HEK293 (cell line): Measurements from ENCODE around the gene C9orf43.

Experiments used
- CTCF ChIA-PET: fragments of 350-600 bp; formaldehyde crosslinking; extraction: SDS; loops from one replicate; lab custom pipeline; 2021; ENCODE audit warnings: antibody characterized with exemption; lab: Yijun Ruan, JAX
- POLR2A ChIA-PET: fragments of 300-600 bp; formaldehyde crosslinking; extraction: SDS; loops from one replicate; lab custom pipeline; 2020; ENCODE audit warnings: antibody characterized with exemption, inconsistent platforms; lab: Yijun Ruan, JAX
- H3K27ac ChIP-seq: fragments of 200-500 bp; sonication (Bioruptor generic); 2 replicates; pipeline ENCODE4 v1.5.1; 2014; ENCODE audit warnings: low read depth, low read length, control low read depth, inconsistent platforms; ENCODE audit errors: extremely low read depth
- H3K36me3 ChIP-seq, 2 experiments: fragments of 200-500 bp in 1 of 2; sonication (Bioruptor generic) in 1 of 2; 1 replicate in 1 of 2; 2 replicates in 1 of 2; pipeline ENCODE4 v1.5.1; 2014 to 2017; ENCODE audit warnings: inconsistent platforms in 2 of 2, low read length in 2 of 2; ENCODE audit not compliant: control insufficient read depth in 2 of 2, insufficient read depth in 1 of 2
- H3K4me1 ChIP-seq: fragments of 200-500 bp; sonication (Bioruptor generic); 2 replicates; pipeline ENCODE4 v1.5.1; 2014; ENCODE audit warnings: mild to moderate bottlenecking, low read length, inconsistent platforms; ENCODE audit not compliant: control insufficient read depth, insufficient read depth
- H3K4me3 ChIP-seq: 2 replicates; pipeline ENCODE4 v1.5.1; 2011; ENCODE audit warnings: low read depth, mild to moderate bottlenecking, control low read depth, low read length, moderate library complexity
- H3K9me3 ChIP-seq: fragments of 200-500 bp; sonication (Bioruptor generic); 2 replicates; pipeline ENCODE4 v1.5.1; 2014; ENCODE audit warnings: low read depth, low read length, inconsistent platforms; ENCODE audit not compliant: control insufficient read depth, insufficient read depth
- HOXA7 ChIP-seq: sonication (generic); formaldehyde crosslinking; IDR thresholded peaks from 2 replicates; pipeline ENCODE4 v1.8.1; 2022; ENCODE audit warnings: missing genetic modification reagents, borderline replicate concordance
- RBAK ChIP-seq: fragments of 450-650 bp; formaldehyde crosslinking; IDR thresholded peaks from 2 replicates; pipeline ENCODE4 v1.5.1; 2016; ENCODE audit warnings: missing biosample characterization, missing genetic modification characterization
- SETDB1 ChIP-seq: IDR thresholded peaks from one replicate; pipeline ENCODE4 v1.6.1; 2017; ENCODE audit warnings: mild to moderate bottlenecking, low read length, moderate library complexity, mixed read lengths; ENCODE audit not compliant: insufficient read length
- ZNF155 ChIP-seq: fragments of 450-650 bp; formaldehyde crosslinking; IDR thresholded peaks from 2 replicates; pipeline ENCODE4 v1.5.1; 2016; ENCODE audit warnings: missing biosample characterization, missing genetic modification characterization
- ZNF157 ChIP-seq: fragments of 450-650 bp; formaldehyde crosslinking; IDR thresholded peaks from 2 replicates; pipeline ENCODE4 v1.5.1; 2016; ENCODE audit warnings: missing biosample characterization, missing genetic modification characterization
- ZNF221 ChIP-seq: fragments of 450-650 bp; formaldehyde crosslinking; IDR thresholded peaks from 2 replicates; pipeline ENCODE4 v1.5.1; 2017; ENCODE audit warnings: missing biosample characterization, missing genetic modification characterization, borderline replicate concordance
- ZNF354C ChIP-seq: fragments of 450-650 bp; formaldehyde crosslinking; IDR thresholded peaks from 2 replicates; pipeline ENCODE4 v1.5.1; 2016; ENCODE audit warnings: missing biosample characterization, missing genetic modification characterization, low read depth, borderline replicate concordance
- ZNF404 ChIP-seq: fragments of 450-650 bp; formaldehyde crosslinking; IDR thresholded peaks from 2 replicates; pipeline ENCODE4 v1.5.1; 2017; ENCODE audit warnings: missing biosample characterization, missing genetic modification characterization
- ZNF423 ChIP-seq: fragments of 450-650 bp; formaldehyde crosslinking; IDR thresholded peaks from 2 replicates; pipeline ENCODE4 v1.5.1; 2016; ENCODE audit warnings: missing biosample characterization, missing genetic modification characterization
- ZNF558 ChIP-seq: fragments of 450-650 bp; formaldehyde crosslinking; IDR thresholded peaks from 2 replicates; pipeline ENCODE4 v1.5.1; 2016; ENCODE audit warnings: missing biosample characterization, missing genetic modification characterization
- ZNF561 ChIP-seq: fragments of 450-650 bp; IDR thresholded peaks from 2 replicates; pipeline ENCODE4 v1.5.1; 2018; ENCODE audit warnings: missing biosample characterization, missing genetic modification characterization, borderline replicate concordance
- ZNF623 ChIP-seq: fragments of 450-650 bp; formaldehyde crosslinking; IDR thresholded peaks from 2 replicates; pipeline ENCODE4 v1.5.1; 2016; ENCODE audit warnings: missing biosample characterization, missing genetic modification characterization
- ZNF629 ChIP-seq: fragments of 450-650 bp; formaldehyde crosslinking; IDR thresholded peaks from 2 replicates; pipeline ENCODE4 v1.5.1; 2017; ENCODE audit warnings: missing biosample characterization, missing genetic modification characterization
- ZNF792 ChIP-seq: fragments of 450-650 bp; formaldehyde crosslinking; IDR thresholded peaks from 2 replicates; pipeline ENCODE4 v1.5.1; 2016; ENCODE audit warnings: missing biosample characterization, missing genetic modification characterization
- TF ChIP-seq, protein P1 (sequence below): fragments of 450-650 bp; formaldehyde crosslinking; IDR thresholded peaks from 2 replicates; pipeline ENCODE4 v1.5.1; 2016; ENCODE audit warnings: missing biosample characterization, missing genetic modification characterization
- TF ChIP-seq, protein P2 (sequence below): fragments of 450-650 bp; formaldehyde crosslinking; IDR thresholded peaks from 2 replicates; pipeline ENCODE4 v1.5.1; 2016; ENCODE audit warnings: missing biosample characterization, missing genetic modification characterization
- TF ChIP-seq, protein P3 (sequence below): fragments of 450-650 bp; formaldehyde crosslinking; IDR thresholded peaks from 2 replicates; pipeline ENCODE4 v1.5.1; 2016; ENCODE audit warnings: missing biosample characterization, missing genetic modification characterization, low read depth
- TF ChIP-seq, protein P4 (sequence below): fragments of 450-650 bp; formaldehyde crosslinking; IDR thresholded peaks from 2 replicates; pipeline ENCODE4 v1.5.1; 2016; ENCODE audit warnings: missing biosample characterization, missing genetic modification characterization
- TF ChIP-seq, protein P5 (sequence below): fragments of 450-650 bp; formaldehyde crosslinking; IDR thresholded peaks from 2 replicates; pipeline ENCODE4 v1.5.1; 2016; ENCODE audit warnings: missing biosample characterization, missing genetic modification characterization

Gene C9orf43

DNA sequence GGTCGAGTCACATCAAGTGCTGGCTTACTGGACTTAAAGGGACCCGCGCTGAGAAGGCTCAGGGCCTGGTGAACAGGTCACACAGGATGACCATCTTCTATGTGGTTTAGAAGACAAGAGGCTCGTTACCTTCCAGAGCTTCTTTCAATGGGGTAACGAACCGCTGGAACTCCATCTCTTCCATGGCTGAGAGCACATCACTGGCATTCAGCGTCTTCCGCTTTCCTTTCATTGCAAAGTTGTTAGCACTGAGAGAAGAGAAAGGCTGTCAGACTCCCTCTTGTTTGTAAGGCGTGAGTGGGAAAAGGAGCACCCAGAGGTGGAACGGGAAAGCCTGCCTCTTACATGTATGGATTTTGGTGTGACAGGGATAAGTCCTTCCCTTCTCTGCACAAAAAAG is 1.1 kb upstream of the C9orf43 start:
- H3K27ac ChIP-seq, result peak overlapping the region; percentile 67
- H3K4me1 ChIP-seq, result peaks cover 6% of the 10 kb centered on the region; the same call in 1 of the 2 replicates
- no peaks in the 10 kb centered on the region for H3K9me3 ChIP-seq
- peaks cover 13 to 28% of the 10 kb centered on the region in 2 experiments for H3K36me3 ChIP-seq
- ChIA-PET POLR2A (interaction anchor here (0.7 to 4.0 kb wide), 19 partner anchors 8 to 213 kb away, joined by 3 to 44 read pairs (median 5); partner anchors contain the start of genes ALAD, CDC26, FKBP15 and HDHD3), CTCF (interaction anchor here (0.7 to 2.1 kb wide), 12 partner anchors 8 to 287 kb away, joined by 3 to 14 read pairs (median 3); partner anchors contain the start of genes ALAD and WDR31)
- H3K4me3 ChIP-seq, result peak overlapping the region; percentile 62
- TF ChIP-seq ZNF558 (tag by site-specific recombination) (no peak), HOXA7 (CRISPR knock-in tag) (no peak)

DNA sequence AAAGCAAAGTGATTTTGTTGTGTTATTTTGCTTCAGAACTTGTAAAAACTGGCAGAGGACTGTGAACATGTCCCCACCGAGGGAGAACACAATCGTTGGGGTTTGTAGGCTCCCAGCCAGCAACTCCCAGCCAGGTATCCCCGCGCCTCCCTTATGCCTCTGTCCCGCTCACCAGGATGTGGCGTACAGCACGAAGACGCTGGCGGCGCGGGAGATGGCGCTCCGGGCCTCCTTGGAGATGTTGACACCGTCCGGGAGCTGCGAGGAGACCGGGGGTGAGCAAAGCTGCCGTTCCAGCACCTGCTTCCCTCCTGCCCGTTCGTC is 702 bp upstream of the C9orf43 start:
- H3K4me1 ChIP-seq, result peaks cover 6% of the 10 kb centered on the region; the same call in 1 of the 2 replicates
- H3K27ac ChIP-seq, result peak overlapping the region; percentile 67
- TF ChIP-seq, protein P1, sequence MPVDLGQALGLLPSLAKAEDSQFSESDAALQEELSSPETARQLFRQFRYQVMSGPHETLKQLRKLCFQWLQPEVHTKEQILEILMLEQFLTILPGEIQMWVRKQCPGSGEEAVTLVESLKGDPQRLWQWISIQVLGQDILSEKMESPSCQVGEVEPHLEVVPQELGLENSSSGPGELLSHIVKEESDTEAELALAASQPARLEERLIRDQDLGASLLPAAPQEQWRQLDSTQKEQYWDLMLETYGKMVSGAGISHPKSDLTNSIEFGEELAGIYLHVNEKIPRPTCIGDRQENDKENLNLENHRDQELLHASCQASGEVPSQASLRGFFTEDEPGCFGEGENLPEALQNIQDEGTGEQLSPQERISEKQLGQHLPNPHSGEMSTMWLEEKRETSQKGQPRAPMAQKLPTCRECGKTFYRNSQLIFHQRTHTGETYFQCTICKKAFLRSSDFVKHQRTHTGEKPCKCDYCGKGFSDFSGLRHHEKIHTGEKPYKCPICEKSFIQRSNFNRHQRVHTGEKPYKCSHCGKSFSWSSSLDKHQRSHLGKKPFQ (tag by site-specific recombination), result no peak
- TF ChIP-seq ZNF792 (tag by site-specific recombination), result no peak
- TF ChIP-seq SETDB1, result no peak
- no peak for TF ChIP-seq ZNF157 (tag by site-specific recombination)
- TF ChIP-seq, protein P2, sequence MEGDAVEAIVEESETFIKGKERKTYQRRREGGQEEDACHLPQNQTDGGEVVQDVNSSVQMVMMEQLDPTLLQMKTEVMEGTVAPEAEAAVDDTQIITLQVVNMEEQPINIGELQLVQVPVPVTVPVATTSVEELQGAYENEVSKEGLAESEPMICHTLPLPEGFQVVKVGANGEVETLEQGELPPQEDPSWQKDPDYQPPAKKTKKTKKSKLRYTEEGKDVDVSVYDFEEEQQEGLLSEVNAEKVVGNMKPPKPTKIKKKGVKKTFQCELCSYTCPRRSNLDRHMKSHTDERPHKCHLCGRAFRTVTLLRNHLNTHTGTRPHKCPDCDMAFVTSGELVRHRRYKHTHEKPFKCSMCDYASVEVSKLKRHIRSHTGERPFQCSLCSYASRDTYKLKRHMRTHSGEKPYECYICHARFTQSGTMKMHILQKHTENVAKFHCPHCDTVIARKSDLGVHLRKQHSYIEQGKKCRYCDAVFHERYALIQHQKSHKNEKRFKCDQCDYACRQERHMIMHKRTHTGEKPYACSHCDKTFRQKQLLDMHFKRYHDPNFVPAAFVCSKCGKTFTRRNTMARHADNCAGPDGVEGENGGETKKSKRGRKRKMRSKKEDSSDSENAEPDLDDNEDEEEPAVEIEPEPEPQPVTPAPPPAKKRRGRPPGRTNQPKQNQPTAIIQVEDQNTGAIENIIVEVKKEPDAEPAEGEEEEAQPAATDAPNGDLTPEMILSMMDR, result peak; percentile 32; the same call in 1 of the 2 replicates
- no peak for TF ChIP-seq ZNF629 (tag by site-specific recombination)
- TF ChIP-seq ZNF354C (tag by site-specific recombination), result no peak
- peaks cover 13 to 28% of the 10 kb centered on the region in 2 experiments for H3K36me3 ChIP-seq
- H3K9me3 ChIP-seq, result no peaks in the 10 kb centered on the region
- POLR2A ChIA-PET, result interaction anchor here (0.7 to 4.0 kb wide), 25 partner anchors 8 to 213 kb away, joined by 3 to 44 read pairs (median 4); partner anchors contain the start of genes ALAD, CDC26, FKBP15 and HDHD3
- peak overlapping the region; percentile 62 for H3K4me3 ChIP-seq
- CTCF ChIA-PET, result interaction anchor here (0.6 to 2.1 kb wide), 12 partner anchors 8 to 251 kb away, joined by 3 to 14 read pairs (median 3); partner anchors contain the start of genes ALAD and WDR31

DNA sequence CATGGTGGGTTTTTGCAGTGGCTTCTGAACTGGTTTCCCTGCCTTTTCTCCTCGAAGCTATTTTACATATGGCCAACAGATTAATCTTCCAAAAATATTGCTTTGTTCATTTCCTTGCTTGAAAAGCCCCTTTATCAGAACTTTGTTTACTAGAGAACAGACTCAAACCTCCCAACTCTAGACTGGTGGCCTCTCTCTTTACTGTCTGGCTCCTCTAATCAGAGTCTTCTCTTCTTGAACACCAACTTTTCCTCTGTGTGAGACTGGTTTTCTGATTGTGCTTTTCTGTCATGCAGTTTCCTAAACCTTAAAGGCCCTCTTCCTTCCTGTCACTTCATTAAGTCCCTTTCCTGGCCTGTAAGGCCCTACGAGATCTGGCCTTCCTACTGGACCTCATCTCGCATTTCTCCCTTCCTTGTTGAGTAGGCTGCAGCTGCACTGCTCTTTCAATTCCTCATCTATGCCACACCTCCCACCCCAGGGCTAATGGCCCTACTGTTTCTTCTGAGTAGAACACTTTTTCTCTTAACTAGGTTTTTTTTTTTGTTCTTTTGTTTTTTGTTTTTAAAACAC is 5.7 kb downstream of the C9orf43 start:
- no peak overlapping the region for H3K27ac ChIP-seq
- POLR2A ChIA-PET, result interaction anchor here (1.2 kb wide), 1 partner anchor 141 kb away, joined by 3 read pairs; the partner anchor contains the start of gene CDC26
- H3K9me3 ChIP-seq, result no peaks in the 10 kb centered on the region
- CTCF ChIA-PET, result no interaction called here
- H3K36me3 ChIP-seq, result no peaks in the 10 kb centered on the region
- H3K4me3 ChIP-seq, result no peak overlapping the region
- no peak for TF ChIP-seq RBAK (tag by site-specific recombination)
- TF ChIP-seq, protein P3, sequence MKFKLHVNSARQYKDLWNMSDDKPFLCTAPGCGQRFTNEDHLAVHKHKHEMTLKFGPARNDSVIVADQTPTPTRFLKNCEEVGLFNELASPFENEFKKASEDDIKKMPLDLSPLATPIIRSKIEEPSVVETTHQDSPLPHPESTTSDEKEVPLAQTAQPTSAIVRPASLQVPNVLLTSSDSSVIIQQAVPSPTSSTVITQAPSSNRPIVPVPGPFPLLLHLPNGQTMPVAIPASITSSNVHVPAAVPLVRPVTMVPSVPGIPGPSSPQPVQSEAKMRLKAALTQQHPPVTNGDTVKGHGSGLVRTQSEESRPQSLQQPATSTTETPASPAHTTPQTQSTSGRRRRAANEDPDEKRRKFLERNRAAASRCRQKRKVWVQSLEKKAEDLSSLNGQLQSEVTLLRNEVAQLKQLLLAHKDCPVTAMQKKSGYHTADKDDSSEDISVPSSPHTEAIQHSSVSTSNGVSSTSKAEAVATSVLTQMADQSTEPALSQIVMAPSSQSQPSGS (tag by site-specific recombination), result no peak
- TF ChIP-seq, protein P4, sequence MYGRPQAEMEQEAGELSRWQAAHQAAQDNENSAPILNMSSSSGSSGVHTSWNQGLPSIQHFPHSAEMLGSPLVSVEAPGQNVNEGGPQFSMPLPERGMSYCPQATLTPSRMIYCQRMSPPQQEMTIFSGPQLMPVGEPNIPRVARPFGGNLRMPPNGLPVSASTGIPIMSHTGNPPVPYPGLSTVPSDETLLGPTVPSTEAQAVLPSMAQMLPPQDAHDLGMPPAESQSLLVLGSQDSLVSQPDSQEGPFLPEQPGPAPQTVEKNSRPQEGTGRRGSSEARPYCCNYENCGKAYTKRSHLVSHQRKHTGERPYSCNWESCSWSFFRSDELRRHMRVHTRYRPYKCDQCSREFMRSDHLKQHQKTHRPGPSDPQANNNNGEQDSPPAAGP (tag by site-specific recombination), result no peak
- no peak for TF ChIP-seq ZNF221 (tag by site-specific recombination)
- TF ChIP-seq, protein P5, sequence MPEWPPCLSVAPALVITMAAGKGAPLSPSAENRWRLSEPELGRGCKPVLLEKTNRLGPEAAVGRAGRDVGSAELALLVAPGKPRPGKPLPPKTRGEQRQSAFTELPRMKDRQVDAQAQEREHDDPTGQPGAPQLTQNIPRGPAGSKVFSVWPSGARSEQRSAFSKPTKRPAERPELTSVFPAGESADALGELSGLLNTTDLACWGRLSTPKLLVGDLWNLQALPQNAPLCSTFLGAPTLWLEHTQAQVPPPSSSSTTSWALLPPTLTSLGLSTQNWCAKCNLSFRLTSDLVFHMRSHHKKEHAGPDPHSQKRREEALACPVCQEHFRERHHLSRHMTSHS (tag by site-specific recombination), result no peak
- no peak for TF ChIP-seq ZNF155 (tag by site-specific recombination)
- TF ChIP-seq ZNF623 (tag by site-specific recombination), result no peak
- no peak for TF ChIP-seq ZNF404 (tag by site-specific recombination)
- no peak for TF ChIP-seq ZNF561 (tag by site-specific recombination)
- TF ChIP-seq ZNF423 (tag by site-specific recombination), result no peak
- no peaks in the 10 kb centered on the region for H3K4me1 ChIP-seq
